ENCODE measurements around the gene CASTOR1.

The CASTOR1 gene

DNA sequence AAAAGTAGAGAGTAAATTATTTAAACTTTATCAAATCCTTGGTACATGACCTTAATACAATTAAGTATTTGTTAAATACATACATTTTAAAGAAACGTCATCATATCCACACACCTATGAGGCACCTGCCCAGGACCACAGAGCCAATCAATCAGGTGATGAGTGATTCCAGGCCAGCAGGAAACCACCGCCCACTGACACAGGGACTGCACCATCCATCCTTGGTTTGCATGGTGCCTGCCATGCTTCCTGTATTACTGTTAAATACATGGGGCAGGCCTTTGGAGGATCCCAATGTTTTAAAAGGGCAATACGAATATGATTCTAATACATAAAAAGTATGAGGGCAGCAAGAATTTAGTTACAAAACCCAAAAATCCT is 44.4 kb upstream of the CASTOR1 start:
- TF ChIP-seq, protein P1, sequence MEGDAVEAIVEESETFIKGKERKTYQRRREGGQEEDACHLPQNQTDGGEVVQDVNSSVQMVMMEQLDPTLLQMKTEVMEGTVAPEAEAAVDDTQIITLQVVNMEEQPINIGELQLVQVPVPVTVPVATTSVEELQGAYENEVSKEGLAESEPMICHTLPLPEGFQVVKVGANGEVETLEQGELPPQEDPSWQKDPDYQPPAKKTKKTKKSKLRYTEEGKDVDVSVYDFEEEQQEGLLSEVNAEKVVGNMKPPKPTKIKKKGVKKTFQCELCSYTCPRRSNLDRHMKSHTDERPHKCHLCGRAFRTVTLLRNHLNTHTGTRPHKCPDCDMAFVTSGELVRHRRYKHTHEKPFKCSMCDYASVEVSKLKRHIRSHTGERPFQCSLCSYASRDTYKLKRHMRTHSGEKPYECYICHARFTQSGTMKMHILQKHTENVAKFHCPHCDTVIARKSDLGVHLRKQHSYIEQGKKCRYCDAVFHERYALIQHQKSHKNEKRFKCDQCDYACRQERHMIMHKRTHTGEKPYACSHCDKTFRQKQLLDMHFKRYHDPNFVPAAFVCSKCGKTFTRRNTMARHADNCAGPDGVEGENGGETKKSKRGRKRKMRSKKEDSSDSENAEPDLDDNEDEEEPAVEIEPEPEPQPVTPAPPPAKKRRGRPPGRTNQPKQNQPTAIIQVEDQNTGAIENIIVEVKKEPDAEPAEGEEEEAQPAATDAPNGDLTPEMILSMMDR (IDR thresholded peaks at IDR 0.05; ENCODE audit: borderline replicate concordance, control extremely low read depth, extremely low read depth, insufficient read depth, missing control alignments), result no peak
- DNase-seq (ENCODE audit: low spot score), result no peak
- in situ Hi-C loops (cut with MboI; ENCODE audit: low sequenced_read_pairs, unreplicated experiment), result no loop called here

DNA sequence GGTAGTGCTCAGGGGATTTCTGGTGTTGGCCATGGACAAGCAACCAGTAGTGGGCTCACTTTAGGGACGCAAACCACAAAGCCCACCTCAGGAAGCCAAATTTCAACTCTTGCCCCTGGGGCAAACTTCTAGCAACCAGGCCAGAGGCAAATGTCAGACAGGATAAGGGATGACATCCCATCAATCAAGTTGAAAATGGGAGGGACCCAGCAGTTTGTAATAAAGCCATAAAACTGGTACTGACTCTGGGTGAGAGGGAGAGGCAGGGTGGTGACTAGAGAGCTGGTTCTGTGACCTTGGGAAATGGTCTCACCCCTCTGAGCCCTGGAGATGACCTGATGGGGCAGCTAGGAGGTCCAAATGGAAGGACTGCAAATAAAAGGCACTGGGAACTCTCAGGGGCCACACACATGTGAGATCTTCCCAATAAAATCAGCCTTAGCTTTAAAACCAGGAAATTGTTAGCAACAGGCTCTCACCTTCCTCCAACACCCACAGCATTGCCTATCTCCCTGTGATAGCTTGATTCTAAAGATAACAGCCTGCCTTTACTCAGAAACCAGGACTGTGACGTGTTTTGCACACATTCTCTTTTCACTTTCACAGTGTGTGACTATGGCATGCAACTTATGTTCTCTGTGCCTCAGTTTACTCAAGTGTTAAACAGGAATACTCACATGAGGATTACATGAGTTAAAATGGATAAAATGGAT is 43.8 kb upstream of the CASTOR1 start:
- no peak for DNase-seq (ENCODE audit: low spot score)
- TF ChIP-seq, protein P1 (IDR thresholded peaks at IDR 0.05; ENCODE audit: borderline replicate concordance, control extremely low read depth, extremely low read depth, insufficient read depth, missing control alignments), result no peak
- in situ Hi-C loops (cut with MboI; ENCODE audit: low sequenced_read_pairs, unreplicated experiment), result no loop called here

DNA sequence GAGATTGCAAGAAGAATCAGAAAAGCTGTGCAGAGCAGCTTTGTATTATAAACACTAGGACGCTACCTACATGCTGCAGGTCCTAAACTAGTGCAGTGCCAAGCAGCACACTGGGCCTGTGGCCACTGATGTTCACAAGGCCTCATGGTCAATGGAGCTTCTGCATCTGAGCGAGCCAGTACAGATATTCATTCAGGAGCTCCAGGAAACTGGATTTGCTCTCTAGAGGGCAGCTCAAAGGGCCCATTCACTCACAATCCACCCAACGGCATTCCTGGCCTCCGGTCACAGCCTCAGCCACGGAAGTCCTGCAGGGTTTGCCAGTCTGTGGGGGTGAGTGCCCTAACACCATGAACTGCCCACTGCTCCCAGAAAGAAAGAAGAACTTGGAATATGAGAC is 43.2 kb upstream of the CASTOR1 start:
- DNase-seq (ENCODE audit: low spot score), result no peak
- in situ Hi-C loops (cut with MboI; ENCODE audit: low sequenced_read_pairs, unreplicated experiment), result no loop called here
- TF ChIP-seq, protein P1 (IDR thresholded peaks at IDR 0.05; ENCODE audit: borderline replicate concordance, control extremely low read depth, extremely low read depth, insufficient read depth, missing control alignments), result no peak

DNA sequence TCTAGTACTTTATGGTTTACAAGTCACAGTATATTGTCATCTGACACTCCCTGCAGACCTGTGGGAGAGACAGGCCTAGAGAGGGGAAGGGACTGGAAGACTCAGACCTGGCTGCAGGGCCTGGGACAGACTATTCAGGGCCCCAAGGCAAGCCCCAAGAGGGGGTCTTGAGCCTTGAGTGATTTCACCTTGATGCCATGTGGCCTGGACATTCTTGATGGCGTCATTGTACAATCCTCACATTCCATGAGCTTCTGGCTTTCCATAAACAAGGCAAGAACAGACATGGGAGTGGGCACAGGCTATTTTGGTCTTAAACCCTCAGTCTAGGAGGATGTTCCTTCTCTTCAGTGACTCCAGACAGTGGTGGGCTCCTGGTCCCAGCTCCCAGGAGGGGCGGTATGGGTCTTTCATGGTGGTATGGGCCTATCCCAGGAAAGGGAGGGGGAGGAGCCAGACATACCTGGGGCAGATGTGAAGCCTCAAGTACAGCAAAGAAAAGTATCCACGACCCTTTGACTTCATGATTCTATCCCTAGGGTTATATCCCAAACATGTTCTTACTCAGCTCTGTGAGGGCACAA is 39.3 kb upstream of the CASTOR1 start:
- in situ Hi-C loops (cut with MboI; ENCODE audit: low sequenced_read_pairs, unreplicated experiment), result no loop called here
- TF ChIP-seq, protein P1 (IDR thresholded peaks at IDR 0.05; ENCODE audit: borderline replicate concordance, control extremely low read depth, extremely low read depth, insufficient read depth, missing control alignments), result no peak
- no peak for DNase-seq (ENCODE audit: low spot score)

DNA sequence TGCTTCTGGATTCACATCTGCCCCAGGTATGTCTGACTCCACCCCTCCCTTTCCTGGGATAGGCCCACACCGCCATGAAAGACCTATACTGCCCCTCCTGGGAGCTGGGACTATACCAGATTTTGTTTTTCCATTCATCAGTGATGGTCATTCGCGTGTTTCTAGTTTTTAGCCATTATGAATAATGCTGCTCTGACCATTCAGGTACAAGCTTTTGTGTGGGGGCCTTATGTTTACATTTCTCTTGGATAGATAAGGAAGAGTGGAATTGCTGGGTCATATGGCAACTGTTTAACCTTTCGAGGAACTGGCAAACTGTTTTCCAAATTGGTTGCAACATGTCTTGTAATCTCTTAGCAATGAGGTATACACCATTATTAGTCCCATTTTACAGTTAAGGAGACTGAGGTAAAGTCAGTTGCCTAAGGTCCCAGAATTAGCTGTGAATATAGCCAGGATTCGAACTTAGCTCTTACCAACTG is 38.6 kb upstream of the CASTOR1 start:
- DNase-seq (ENCODE audit: low spot score), result no peak
- in situ Hi-C loops (cut with MboI; ENCODE audit: low sequenced_read_pairs, unreplicated experiment), result no loop called here
- TF ChIP-seq, protein P1 (IDR thresholded peaks at IDR 0.05; ENCODE audit: borderline replicate concordance, control extremely low read depth, extremely low read depth, insufficient read depth, missing control alignments), result no peak

DNA sequence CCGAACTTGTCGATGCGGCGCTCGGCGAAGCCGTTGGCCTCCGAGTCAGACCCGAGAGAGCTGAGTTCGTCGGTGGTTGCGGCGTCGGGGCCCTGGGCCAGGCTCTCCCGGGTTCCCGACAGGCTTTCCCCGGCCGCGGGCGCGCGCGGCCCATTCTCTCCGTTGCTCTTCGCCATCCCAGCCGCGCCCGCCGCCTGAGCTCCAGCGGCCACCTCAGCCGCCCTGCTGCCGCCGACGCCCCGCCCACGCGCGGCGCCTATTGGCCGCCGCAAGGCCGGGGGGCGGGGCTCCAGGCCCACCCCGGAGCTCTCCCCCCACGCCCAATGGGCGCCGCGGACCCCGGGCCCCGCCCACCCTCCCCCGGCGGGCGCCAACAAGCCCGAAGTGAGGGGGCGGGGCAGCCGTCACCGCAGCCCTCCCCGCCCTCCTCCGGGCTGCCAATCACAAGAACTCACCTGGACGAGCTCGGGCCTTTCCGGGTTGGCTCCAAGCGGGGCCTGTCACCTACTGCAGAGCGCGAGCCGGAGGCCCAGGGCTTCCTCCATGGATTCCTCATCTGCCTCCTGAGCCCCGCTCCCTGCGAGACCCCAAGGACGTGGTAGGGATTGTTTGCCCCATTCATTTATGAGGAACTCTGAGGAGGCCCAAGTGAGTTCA is 37.5 kb upstream of the CASTOR1 start, which contains the start of gene TBC1D10A:
Gene TBC1D10A, minus strand, starts transcription at position 236 of the 657 bp plus-strand sequence. Its CDS starts 60 bp downstream, at position 176.
- TF ChIP-seq, protein P1 (IDR thresholded peaks at IDR 0.05; ENCODE audit: borderline replicate concordance, control extremely low read depth, extremely low read depth, insufficient read depth, missing control alignments), result no peak
- in situ Hi-C loops (cut with MboI; ENCODE audit: low sequenced_read_pairs, unreplicated experiment), result no loop called here
- peak; percentile 100 for DNase-seq (ENCODE audit: low spot score)

Data from GM13976 (cell line).